HepG2 (cell line): ENCODE results near the gene ZPR1. TPM values are rescaled to one million over a fixed set of nuclear protein-coding genes. Genes with fewer than 3 reads are reported as not detected.
A peak's percentile ranks its signal among the peaks of the same experiment; 100 is the strongest.

ENCODE experiments used
- DNMT1 ChIP-seq: sonication (generic); formaldehyde crosslinking; IDR thresholded peaks from 2 replicates; pipeline ENCODE4 v1.5.1; 2020; ENCODE audit warnings: mild to moderate bottlenecking, missing genetic modification reagents
- DR1 ChIP-seq: sonication (generic); formaldehyde crosslinking; IDR thresholded peaks from 2 replicates; pipeline ENCODE4 v1.8.0; 2021; ENCODE audit warnings: mild to moderate bottlenecking, missing genetic modification reagents, inconsistent platforms
- FOXC1 ChIP-seq: sonication (generic); formaldehyde crosslinking; IDR thresholded peaks from 2 replicates; pipeline ENCODE4 v1.8.0; 2022; ENCODE audit warnings: mild to moderate bottlenecking, missing genetic modification reagents, borderline replicate concordance
- HNRNPH1 ChIP-seq: fragments of 200-400 bp; formaldehyde crosslinking; optimal IDR thresholded peaks from 2 replicates; pipeline ENCODE3; 2017; ENCODE audit warnings: mild to moderate bottlenecking, low read depth, low read length
- MTF2 ChIP-seq: sonication (generic); formaldehyde crosslinking; IDR thresholded peaks from 2 replicates; pipeline ENCODE4 v1.5.0; 2020; ENCODE audit warnings: missing genetic modification reagents, borderline replicate concordance
- SAP130 ChIP-seq: IDR thresholded peaks from 2 replicates; pipeline ENCODE4 v1.6.1; 2016; ENCODE audit warnings: low read depth
- SIN3B ChIP-seq: fragments of 150-350 bp; IDR thresholded peaks from 2 replicates; pipeline ENCODE4 v1.6.1; 2014; ENCODE audit warnings: low read length
- SMAD1 ChIP-seq: sonication (generic); formaldehyde crosslinking; IDR thresholded peaks from 2 replicates; pipeline ENCODE4 v1.4.0; 2020; ENCODE audit warnings: missing genetic modification reagents, low read depth, mild to moderate bottlenecking, borderline replicate concordance
- THAP11 ChIP-seq: IDR thresholded peaks from 2 replicates; pipeline ENCODE4 v1.6.1; 2016; ENCODE audit warnings: missing biosample characterization, missing genetic modification reagents
- ZBTB3 ChIP-seq: sonication (generic); formaldehyde crosslinking; IDR thresholded peaks from 2 replicates; pipeline ENCODE4 v1.4.0; 2020; ENCODE audit warnings: low read depth, mild to moderate bottlenecking, moderate library complexity, missing genetic modification reagents, borderline replicate concordance
- ZNF24 ChIP-seq: fragments of 450-650 bp; IDR thresholded peaks from 2 replicates; pipeline ENCODE4 v1.6.1; 2017; ENCODE audit warnings: antibody characterized with exemption, mild to moderate bottlenecking
- ZNF556 ChIP-seq: sonication (generic); formaldehyde crosslinking; IDR thresholded peaks from 2 replicates; pipeline ENCODE4 v1.4.0; 2020; ENCODE audit warnings: mild to moderate bottlenecking, missing genetic modification reagents, borderline replicate concordance
- ZNF724P ChIP-seq: sonication (generic); formaldehyde crosslinking; IDR thresholded peaks from 2 replicates; pipeline ENCODE4 v1.8.0; 2022; ENCODE audit warnings: missing genetic modification reagents, borderline replicate concordance
- ZNF749 ChIP-seq: sonication (generic); formaldehyde crosslinking; IDR thresholded peaks from 2 replicates; pipeline ENCODE4 v1.8.0; 2022; ENCODE audit warnings: mild to moderate bottlenecking, missing genetic modification reagents, moderate library complexity, borderline replicate concordance
- ZNF891 ChIP-seq: sonication (generic); formaldehyde crosslinking; IDR thresholded peaks from 2 replicates; pipeline ENCODE4 v1.5.0; 2020; ENCODE audit warnings: mild to moderate bottlenecking, missing genetic modification reagents
- ZSCAN9 ChIP-seq: IDR thresholded peaks from 2 replicates; pipeline ENCODE4 v1.6.1; 2016; ENCODE audit warnings: borderline replicate concordance
- polyA plus RNA-seq, 8 experiments: library from polyadenylated mRNA; depleted of rRNA in 3 of 8; stranded (reverse) in 7 of 8; unstranded in 1 of 8; fragments of >200 nt; fragmentation: Illumina TruSeq in 4 of 8; extraction: Trizol in 4 of 8; gene quantifications; 2 replicates each; pipeline versions ENCODE4 v1.2.1 to v1.2.3, GENCODE V29; 2011 to 2016; ENCODE audit warnings: low read depth in 4 of 8, missing spikeins in 1 of 8, mixed read lengths in 1 of 8; ENCODE audit not compliant: insufficient read depth in 1 of 8
- total RNA-seq, 5 experiments: library from RNA; depleted of rRNA; stranded (reverse); fragments of >200 nt; fragmentation: Illumina TruSeq; extraction: Trizol; gene quantifications; 2 replicates each; pipeline ENCODE4 v1.2.3, GENCODE V29; 2016; ENCODE audit warnings: low read depth in 1 of 5
- TF ChIP-seq, protein P1 (sequence below): sonication (generic); formaldehyde crosslinking; IDR thresholded peaks from 2 replicates; pipeline ENCODE4 v1.4.0; 2020; ENCODE audit warnings: mild to moderate bottlenecking, missing genetic modification reagents
- TF ChIP-seq, protein P2 (sequence below): sonication (generic); formaldehyde crosslinking; IDR thresholded peaks from 2 replicates; pipeline ENCODE4 v1.5.1; 2020; ENCODE audit warnings: missing genetic modification reagents, mild to moderate bottlenecking, borderline replicate concordance
- TF ChIP-seq, protein P3 (sequence below): sonication (generic); formaldehyde crosslinking; IDR thresholded peaks from 2 replicates; pipeline ENCODE4 v1.4.0; 2020; ENCODE audit warnings: missing genetic modification reagents

Gene ZPR1
- total and polyA plus RNA-seq, 2 of the 13 experiments (the other 11 are each of a cell fraction or from before 2014, with no cell fraction given): 40.0 to 79.3 TPM

DNA sequence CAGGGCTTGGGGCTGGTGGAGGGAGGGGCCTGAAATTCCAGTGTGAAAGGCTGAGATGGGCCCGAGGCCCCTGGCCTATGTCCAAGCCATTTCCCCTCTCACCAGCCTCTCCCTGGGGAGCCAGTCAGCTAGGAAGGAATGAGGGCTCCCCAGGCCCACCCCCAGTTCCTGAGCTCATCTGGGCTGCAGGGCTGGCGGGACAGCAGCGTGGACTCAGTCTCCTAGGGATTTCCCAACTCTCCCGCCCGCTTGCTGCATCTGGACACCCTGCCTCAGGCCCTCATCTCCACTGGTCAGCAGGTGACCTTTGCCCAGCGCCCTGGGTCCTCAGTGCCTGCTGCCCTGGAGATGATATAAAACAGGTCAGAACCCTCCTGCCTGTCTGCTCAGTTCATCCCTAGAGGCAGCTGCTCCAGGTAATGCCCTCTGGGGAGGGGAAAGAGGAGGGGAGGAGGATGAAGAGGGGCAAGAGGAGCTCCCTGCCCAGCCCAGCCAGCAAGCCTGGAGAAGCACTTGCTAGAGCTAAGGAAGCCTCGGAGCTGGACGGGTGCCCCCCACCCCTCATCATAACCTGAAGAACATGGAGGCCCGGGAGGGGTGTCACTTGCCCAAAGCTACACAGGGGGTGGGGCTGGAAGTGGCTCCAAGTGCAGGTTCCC, 41.8 kb upstream of the ZPR1 start, which contains the start of gene APOC3 (continued):
- peak; percentile 40; the same call in 1 of the 2 replicates for TF ChIP-seq ZNF724P (CRISPR knock-in tag)
- peak; percentile 11; the same call in 1 of the 2 replicates for TF ChIP-seq ZBTB3 (CRISPR knock-in tag)
- no peak; the same call in 1 of the 2 replicates for TF ChIP-seq ZNF556 (CRISPR knock-in tag)
- TF ChIP-seq, protein P1, sequence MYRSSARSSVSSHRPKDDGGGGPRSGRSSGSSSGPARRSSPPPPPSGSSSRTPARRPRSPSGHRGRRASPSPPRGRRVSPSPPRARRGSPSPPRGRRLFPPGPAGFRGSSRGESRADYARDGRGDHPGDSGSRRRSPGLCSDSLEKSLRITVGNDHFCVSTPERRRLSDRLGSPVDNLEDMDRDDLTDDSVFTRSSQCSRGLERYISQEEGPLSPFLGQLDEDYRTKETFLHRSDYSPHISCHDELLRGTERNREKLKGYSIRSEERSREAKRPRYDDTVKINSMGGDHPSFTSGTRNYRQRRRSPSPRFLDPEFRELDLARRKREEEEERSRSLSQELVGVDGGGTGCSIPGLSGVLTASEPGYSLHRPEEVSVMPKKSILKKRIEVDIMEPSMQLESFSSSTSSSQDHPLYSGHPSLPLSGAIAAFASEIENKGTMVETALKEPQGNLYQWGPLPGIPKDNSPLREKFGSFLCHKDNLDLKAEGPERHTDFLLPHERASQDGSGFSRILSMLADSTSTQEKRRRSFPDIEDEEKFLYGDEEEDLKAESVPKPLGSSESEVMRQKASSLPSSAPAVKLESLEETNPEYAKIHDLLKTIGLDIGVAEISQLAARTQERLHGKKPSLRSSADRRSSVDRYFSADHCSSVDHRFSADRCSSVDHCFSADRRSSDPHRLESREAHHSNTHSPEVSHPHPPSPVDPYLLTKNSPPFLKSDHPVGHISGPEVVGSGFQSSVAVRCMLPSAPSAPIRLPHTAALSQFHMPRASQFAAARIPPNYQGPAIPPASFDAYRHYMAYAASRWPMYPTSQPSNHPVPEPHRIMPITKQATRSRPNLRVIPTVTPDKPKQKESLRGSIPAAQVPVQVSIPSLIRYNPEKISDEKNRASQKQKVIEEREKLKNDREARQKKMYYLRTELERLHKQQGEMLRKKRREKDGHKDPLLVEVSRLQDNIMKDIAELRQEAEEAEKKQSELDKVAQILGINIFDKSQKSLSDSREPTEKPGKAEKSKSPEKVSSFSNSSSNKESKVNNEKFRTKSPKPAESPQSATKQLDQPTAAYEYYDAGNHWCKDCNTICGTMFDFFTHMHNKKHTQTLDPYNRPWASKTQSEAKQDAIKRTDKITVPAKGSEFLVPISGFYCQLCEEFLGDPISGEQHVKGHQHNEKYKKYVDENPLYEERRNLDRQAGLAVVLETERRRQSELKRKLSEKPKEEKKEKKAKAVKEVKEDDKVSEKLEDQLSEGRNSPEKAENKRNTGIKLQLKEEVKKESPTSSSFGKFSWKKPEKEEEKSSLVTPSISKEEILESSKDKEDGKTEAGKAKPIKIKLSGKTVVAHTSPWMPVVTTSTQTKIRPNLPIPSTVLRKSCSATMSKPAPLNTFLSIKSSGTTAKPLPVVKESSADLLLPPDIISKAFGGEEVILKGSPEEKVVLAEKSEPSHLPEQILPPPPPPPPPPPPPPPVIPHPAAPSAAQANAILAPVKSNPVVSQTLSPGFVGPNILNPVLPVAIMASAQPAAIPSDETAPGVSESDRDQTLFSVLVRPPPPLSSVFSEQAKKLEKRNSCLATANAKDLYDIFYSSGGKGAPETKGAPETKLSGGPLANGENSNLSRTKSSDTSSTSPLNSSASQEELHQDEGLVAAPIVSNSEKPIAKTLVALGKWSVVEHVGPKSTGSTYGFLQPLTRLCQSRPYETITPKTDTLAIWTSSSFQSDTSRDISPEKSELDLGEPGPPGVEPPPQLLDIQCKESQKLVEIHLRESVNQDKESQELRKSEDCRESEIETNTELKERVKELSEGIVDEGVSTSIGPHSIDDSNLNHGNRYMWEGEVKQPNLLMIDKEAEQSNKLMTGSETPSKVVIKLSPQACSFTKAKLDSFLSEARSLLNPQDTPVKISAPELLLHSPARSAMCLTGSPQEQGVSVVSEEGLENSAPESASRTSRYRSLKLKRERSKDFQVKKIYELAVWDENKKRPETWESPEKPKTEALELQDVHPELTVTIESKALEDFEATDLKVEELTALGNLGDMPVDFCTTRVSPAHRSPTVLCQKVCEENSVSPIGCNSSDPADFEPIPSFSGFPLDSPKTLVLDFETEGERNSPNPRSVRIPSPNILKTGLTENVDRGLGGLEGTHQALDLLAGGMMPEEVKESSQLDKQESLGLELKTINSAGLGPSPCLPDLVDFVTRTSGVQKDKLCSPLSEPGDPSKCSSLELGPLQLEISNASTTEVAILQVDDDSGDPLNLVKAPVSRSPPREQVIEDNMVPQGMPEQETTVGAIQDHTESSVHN: no peak; the same call in 1 of the 2 replicates
- TF ChIP-seq SAP130 (CRISPR knock-in tag): peak; percentile 86
- TF ChIP-seq ZNF749 (CRISPR knock-in tag): 0 out of 2 replicates have a peak, but pooled peaks have one; percentile 72
- TF ChIP-seq, protein P2, sequence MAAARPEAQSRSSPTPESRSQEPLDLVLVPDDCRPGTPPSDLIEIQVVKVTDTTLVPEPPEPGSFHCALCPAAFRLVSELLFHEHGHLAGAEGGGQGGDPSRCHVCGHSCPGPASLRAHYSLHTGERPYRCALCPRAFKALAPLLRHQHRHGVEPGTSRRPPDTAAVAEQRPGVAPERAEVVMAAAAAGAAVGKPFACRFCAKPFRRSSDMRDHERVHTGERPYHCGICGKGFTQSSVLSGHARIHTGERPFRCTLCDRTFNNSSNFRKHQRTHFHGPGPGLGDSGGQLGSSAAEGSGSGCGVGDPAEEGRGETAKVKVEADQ (CRISPR knock-in tag): no peak
- TF ChIP-seq SIN3B: no peak
- peak; percentile 27; the same call in 1 of the 2 replicates for TF ChIP-seq ZNF891
- peak; percentile 83; the same call in 1 of the 2 replicates for TF ChIP-seq DR1 (CRISPR knock-in tag)
- no peak for TF ChIP-seq MTF2 (CRISPR knock-in tag)
- TF ChIP-seq ZNF24: no peak
- TF ChIP-seq DNMT1 (CRISPR knock-in tag): no peak
- TF ChIP-seq THAP11 (CRISPR knock-in tag): no peak
- TF ChIP-seq ZSCAN9: 0 out of 2 replicates have a peak, but pooled peaks have one; percentile 15
- TF ChIP-seq, protein P3, sequence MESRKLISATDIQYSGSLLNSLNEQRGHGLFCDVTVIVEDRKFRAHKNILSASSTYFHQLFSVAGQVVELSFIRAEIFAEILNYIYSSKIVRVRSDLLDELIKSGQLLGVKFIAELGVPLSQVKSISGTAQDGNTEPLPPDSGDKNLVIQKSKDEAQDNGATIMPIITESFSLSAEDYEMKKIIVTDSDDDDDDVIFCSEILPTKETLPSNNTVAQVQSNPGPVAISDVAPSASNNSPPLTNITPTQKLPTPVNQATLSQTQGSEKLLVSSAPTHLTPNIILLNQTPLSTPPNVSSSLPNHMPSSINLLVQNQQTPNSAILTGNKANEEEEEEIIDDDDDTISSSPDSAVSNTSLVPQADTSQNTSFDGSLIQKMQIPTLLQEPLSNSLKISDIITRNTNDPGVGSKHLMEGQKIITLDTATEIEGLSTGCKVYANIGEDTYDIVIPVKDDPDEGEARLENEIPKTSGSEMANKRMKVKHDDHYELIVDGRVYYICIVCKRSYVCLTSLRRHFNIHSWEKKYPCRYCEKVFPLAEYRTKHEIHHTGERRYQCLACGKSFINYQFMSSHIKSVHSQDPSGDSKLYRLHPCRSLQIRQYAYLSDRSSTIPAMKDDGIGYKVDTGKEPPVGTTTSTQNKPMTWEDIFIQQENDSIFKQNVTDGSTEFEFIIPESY (CRISPR knock-in tag): 0 out of 2 replicates have a peak, but pooled peaks have one; percentile 5
- TF ChIP-seq SMAD1 (CRISPR knock-in tag): no peak
- TF ChIP-seq FOXC1 (CRISPR knock-in tag): peak; percentile 77
- peak; percentile 35 for TF ChIP-seq HNRNPH1
